HG03575 (cell line): ENCODE results near the gene WIPF1.

ENCODE experiments used
- ATAC-seq: cut with Tn5 transposase; IDR thresholded peaks from one replicate; pipeline ENCODE4 v1.9.1; 2021; ENCODE audit not compliant: unreplicated experiment, insufficient number of reproducible peaks, low FRiP score; ENCODE audit errors: extremely low read depth

WIPF1 gene

DNA sequence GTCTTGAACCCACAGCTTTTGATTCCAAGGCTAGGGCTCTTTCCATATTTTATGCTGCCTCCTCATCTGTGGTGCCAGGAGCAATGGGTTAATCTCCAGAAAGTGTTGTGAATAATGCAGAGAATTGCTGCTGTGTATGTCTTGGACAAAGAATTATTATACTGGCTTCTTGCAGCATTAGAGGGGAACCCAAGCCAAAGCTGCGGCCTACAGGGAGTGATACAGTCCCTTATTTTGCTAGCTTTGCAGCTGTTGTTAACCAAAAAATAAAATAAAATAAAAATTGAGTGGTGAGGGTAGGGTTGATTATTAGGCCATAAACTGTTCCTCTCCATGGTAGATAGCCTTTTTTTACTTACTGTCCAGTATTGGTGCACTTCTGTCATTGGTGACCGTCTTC lies 16.7 kb downstream of the WIPF1 start:
- ATAC-seq, result no peak

DNA sequence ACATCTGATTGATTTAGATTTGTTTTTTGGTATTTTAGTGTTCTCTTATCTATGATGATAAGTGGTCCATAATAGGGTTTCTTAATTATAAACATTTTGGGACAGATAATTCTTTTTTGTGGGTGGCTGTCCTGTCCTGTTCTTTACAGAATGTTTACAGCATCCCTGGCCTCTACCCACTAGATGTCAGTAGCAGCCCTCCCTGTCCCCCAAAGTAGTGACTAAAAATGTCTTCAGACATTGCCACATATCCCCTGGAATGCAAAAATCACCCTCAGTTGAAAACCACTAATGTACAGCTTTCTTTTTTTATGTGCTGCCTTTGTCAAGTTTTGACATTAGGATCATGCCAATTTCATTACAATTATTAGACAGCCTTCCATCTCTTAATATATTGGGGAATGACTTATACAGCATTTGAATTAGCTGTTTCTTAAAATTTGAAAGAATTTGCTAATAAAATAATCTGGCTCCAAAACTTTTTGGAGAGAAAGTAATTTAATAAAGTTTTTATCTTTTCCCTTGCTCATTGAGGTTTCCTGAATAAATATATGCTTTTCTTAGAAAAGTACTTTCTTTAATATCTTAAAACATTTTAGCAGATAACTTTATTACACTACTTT lies 19.5 kb downstream of the WIPF1 start:
- no peak for ATAC-seq

DNA sequence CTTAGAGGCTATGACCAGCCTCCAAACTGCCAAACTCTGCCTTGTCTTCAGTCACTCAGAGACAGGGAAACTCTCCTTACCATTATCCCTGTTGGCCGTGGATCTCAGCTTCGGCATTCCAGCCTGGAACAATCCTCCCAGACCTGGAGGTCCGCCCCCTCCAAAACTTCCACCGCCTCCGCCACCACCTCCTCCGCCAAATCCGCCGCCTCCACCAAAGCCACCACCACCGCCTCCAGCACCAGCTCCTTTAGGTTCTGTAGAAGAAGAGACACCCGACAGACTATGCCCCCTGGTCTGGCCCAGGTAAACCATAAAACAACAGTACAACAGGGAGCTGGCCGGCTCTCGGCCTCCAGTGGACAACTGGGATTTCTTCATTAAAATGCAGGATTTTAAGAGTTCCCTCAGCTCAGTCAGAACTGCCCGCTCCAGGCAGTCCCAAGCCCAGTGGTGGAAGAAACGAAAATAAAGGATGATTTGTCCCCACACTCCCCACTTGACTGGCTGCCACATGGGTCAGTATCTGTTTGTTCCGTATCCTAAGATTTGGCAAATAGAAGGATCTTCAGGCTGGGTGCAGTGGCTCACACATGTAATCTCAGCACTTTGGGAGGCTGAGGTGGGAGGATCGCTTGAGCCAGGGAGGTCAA lies 22.4 kb downstream of the WIPF1 start:
- no peak for ATAC-seq

DNA sequence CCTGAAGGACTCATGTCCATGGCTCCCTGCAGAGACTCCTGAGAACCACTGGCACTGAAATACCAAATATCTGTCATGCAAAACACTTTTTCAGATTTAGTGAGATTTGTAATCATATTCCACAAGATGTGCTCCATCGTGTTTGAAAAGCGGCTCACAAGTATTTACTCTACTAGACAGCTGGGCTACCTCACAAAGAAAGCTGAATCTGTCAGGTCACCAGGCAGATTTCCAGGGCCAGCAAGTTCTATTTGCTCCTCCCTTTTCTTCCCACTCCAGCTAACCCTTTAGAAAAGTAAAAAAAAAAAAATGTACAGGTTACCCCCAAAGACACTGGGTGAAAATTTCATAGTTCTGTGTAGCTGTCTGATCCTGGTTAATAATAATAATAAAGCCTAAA lies 22.9 kb downstream of the WIPF1 start:
- ATAC-seq, result no peak

DNA sequence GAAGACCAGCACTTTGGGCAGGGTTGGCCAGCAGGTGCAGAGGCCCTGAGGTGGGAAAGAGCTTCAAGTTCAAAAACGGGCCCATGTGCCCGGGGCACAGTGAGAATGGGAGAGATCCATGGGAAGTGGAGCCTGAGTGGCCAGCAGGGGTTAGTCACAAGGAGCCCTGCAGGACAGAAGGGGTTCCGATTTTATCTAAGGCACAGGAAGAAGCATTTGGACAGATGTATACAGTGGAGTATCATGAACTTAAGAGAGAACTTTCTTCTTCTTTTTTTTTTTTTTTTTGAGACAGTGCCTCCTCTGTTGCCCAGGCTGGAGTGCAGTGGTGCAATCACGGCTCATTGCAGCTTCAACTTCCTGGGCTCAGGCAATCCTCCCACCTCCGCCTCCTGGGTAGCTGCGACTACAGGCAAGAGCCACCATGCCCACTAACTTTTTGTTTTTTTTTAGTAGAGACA lies 24.0 kb downstream of the WIPF1 start:
- ATAC-seq, result no peak

DNA sequence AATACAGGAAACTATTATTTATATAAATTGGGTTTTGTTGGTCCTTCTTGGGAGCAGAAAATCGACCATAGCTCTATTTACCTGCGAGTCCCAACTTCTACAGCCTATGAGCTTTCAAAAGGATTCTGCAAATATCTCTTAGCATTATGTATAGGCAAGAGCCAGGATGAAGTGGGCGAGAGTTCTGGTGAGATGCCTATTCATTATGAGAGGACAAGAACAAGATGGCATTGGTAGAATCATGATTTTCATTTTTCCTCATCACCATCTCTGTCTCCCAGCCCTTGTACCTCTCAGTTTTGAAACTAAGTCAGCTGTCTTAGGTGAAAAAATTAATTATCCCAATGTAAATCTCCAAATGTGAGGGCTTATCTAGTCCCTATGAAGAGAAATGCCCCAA lies 25.0 kb downstream of the WIPF1 start:
- ATAC-seq, result no peak

DNA sequence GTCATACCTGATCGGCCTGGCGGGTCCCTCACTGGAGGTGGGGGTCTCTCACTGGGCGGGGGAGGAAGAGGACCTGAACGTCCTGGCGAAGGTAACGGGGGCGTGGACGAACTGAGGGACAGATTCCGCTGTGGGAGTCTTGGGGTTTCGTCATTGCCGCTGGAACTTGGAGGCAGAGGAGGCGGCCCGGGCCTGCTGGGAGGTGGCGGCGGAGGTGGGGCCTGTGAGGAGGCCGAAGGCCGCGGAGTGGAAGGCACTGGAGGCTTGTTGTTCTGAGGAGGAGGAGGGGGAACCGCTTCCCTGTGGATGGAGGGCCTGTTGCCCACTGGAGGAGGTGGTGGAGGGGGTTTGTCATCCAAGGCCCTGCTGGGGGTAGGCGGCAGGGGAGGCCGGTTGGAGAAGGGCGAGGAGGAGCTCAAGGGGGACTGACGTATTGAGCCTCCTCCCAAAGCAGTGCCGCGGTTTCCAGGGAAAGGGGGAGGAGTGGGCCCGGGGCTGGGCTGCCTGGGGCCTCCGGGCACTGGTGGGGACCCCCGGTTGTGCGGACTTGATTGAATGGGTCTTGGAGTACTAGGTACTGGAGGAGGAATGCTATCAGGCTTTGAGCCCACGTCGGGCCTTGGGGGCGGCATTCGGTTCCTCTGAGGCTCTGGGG lies 25.8 kb downstream of the WIPF1 start:
- ATAC-seq, result no peak

DNA sequence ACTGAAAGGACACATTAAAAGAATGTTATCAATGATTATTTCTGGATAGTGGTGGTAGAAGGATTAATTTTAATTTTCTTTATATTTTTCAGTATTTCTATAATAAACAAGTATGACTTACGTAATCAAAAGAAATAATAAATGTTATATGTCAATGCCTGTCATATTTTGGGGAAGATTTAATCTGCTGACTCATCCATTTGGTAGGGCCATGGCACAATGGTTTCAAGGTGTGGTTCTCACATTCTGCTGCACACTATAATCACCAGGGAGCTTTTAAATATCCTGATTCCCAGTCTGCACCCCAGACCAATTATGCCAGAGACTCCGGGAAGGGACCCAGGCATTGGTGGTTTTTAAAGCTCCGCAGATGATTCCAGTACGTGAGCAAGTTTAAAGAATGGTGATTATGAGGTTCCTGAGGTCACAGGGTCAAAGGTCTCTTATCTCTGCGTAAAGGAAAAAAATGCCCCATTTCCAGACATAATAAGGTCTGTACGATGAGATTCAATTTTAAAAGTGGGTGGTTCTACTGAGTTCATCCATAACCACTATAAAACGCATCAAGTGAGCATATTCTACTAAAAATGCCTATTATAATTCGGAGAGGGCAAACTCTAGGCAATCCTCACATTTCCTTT lies 27.2 kb downstream of the WIPF1 start:
- ATAC-seq, result no peak

DNA sequence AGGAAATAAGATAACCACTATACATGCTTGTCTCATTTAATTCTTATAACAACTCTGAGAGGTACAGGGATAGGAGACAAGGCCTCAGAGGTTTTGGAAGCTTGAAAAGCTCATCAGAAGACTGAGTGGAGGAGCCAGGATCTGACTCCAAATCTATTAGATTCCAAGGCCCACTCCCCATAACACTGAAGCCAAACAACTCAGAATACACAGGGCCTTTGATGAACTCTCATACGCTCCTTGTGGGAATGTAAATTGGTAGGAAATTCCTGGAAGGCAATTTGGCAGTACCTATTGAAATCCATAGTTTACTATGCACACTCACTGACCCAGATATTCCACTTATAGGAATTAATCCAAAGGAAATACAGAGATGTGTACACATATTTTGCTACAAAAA lies 27.9 kb downstream of the WIPF1 start:
- ATAC-seq, result no peak

DNA sequence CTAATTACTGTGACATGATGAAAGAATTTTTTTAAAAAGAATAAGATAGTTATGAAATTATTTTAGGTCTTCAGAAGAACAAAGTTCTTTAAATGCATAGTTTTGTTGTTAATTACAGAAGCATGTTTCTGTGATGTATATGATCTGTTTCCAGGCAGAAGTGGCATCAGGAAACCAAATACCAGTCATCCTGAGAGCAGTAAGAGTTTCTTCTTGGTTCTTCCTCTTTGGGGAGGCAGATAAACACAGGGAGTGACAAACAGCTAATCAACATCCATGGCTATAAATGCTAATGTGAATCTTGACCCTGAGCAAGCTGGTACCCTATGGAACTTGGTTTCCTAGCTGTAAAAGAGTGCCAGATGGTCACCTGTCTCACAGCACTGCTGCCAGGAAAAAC lies 29.2 kb downstream of the WIPF1 start:
- ATAC-seq, result no peak

DNA sequence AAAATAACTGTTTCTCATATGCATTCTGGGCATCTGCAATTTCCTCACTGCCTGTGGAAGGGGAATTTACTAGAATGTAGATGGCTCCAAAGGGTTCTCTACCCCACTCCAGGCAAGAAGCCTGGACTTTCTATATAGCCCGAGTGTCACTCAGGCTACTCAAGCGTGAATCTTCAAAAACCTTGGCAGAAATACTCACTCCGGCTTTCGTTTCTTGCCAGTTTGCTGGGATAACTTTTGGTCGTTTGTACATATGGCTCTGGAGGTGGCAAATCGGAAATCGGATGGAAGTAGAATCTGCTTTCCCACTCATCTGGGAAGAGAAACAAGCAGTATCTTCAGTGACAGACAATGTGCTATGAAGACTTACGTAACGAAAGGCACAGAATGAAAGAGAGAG lies 30.7 kb downstream of the WIPF1 start:
- ATAC-seq, result no peak

DNA sequence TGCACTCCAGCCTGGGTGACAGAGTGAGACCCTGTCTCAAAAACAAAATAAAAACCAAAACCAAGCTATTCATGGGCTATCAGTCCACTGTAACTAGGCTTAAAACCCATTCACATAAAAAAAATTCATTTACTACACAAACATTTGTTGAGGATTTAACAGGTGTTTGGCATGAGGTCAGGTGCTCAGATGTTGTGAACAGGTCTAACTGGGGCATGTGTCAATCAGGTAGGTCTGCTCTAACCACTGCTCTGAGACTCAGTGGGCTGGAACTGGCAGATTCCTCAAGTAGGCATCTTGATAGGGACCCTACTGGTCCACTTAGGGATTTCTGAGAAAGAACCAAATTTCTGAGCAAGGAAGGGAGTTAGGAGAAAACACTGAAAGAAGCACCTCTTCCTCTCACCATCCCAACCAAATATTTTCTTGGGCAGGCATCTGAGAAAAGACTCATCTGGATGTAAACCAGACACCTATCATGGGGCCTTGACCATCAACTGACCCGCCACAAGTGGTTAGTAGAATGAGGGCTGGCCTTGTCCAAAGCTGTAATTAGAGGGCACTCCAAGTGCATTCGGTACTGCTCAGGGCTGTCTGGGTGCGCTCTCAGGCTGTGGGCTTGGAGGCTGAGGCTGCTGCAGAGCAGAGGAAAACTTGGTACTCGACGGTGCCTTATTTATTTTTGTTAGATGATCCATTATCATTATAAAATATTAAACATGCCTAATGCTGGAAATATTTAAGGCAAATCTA lies 33.9 kb downstream of the WIPF1 start:
- ATAC-seq, result no peak

DNA sequence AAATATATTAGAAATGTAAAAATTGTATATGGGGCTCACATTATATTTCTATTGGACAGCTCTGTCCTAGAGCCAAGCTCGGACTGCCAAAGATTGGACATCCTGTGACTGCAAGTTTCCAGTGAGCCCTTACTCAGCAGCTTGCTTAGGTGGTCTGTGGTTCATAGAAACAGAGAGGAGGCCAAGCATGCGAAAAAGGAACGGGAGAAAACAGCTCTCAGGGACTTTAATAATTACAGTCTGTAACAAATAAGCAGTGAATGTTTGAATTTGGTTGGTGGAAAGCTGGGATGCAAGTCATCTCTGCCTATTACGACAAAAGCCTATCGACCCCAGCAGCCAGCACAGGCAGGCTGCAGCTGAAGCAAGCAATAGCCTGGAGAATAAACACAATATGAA lies 35.6 kb downstream of the WIPF1 start:
- no peak for ATAC-seq

DNA sequence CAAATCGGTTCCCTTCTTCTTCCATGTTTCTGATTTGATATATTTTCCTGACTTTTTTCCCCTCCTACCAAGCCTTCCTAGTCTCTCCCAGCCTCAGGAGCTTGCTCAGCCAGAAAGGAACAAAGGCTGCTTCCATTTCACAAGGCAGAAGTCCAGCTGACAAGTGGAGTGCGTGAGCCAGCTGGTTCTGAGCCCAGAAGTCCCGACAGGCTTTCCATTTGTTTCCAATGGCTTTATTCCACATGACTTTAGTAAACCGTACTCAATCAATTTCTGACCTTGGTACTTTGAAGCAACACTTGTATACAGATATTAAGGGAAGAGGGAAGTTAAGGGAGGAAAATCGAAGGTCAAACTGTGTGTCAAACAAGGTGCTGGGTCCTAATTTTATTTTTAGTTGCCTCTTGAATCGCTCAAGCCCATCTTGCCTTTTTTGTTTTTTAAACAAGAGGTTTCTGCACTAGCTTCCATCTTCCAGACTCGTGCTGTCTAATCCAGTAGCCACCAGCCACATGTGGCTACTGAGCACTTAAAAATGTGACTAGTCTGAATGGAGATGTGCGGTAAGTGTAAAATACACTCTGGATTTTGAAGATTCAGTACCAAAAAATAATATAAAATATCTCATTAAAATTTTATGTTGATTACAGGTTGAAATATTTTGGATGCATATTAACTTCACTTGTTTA lies 36.2 kb downstream of the WIPF1 start:
- no peak for ATAC-seq

DNA sequence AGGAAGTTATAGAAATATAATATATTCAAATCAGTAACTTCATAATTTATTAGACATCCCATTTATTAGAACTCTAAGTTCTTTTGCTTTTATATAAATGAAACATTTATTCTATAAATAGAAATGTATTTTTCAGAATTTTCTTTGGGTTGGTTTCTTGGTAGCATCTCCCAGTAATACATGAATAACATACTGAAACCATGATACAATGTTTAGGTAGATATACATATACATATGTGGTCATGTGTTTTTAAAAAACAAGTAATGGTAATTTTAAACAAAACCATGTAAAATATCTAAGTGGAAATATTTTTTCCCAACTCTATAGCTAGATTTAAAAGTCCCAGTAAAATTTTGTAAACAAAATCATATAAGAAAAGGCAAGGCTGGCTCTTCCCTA lies 36.9 kb downstream of the WIPF1 start:
- ATAC-seq, result no peak

DNA sequence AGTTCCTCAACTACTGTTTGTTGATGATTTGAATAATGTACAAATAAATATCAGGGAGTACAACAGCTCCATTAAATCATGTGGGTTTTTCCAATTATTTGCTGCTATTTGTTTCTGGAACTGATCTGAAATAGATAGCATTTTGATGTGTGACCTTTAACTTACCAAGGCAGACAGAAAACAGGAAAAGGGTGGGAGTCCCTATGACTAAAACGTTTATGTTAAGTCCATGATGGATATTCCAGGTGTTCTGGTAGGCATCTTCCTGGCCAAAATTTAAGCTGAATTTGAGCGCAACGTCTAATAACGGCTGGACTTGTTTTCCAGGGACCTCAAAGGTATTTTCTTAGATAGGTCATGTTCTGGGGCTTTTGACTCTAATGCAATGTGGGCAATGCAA lies 41.6 kb downstream of the WIPF1 start:
- no peak for ATAC-seq

DNA sequence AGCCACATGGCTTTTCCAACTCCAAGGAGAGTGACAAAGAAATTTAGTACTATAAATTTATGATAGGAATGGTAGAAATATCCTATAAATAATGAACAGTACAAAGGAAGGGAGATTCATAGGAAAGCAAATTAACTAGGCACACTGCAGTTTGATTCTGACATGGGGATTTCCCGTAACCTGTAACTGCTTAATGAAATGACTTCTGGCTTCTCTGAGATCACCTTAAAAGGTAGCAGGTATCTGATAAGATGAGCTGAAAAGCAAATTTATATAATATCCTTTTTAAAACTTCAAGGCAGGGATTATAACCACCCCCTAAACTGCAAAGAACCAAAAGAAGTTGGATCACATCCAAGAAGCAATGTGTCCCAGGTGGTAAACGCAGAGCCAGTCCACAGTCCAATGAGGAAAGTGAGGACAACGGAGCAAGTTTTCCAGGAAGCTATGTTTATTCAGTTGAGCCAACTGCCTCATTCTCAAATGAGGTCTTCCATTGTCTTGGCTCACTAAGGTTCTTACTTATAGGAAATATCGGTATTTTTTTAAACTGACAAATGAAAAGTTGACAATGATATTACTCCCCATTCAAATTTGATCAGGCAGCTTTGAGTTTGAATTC lies 43.0 kb downstream of the WIPF1 start:
- no peak for ATAC-seq

DNA sequence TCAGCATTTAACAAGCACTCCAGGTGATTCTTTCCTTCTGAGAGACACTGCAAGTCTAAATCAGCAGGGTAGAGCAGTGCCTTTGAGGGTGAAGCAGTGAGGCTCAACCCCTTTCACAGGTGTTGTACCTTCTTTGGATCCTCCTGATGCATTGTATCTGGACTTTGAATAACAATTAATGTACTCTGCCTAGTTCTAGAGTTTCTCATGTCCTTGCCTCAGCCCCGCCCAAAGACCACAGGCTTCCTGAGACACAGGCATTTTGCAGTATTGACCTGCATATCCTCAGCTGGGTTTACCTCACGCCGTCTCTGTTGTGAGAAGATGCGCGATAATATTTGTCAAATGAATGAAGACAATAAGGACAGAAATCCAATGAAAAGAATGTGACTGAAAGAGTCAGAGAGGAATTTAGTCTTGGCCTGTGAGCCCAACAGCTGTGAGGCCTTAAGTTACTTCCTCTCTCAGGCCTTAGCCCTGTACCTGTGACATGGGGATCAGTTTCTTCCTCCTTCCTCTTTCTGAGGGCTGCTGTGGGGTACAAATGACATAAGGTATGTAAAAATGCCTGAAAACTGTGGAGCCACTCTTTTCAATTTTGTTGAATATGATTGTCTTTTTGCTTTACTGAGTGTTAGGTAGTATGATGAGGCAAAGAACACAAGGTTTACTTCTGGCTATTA lies 43.7 kb downstream of the WIPF1 start:
- ATAC-seq, result no peak
